ENCODE data around the gene ANO5.

The ANO5 gene

GRCh38 chr11:22180131-22180530 is 12.8 kb upstream of the ANO5 start:
- TF ChIP-seq, protein P1, sequence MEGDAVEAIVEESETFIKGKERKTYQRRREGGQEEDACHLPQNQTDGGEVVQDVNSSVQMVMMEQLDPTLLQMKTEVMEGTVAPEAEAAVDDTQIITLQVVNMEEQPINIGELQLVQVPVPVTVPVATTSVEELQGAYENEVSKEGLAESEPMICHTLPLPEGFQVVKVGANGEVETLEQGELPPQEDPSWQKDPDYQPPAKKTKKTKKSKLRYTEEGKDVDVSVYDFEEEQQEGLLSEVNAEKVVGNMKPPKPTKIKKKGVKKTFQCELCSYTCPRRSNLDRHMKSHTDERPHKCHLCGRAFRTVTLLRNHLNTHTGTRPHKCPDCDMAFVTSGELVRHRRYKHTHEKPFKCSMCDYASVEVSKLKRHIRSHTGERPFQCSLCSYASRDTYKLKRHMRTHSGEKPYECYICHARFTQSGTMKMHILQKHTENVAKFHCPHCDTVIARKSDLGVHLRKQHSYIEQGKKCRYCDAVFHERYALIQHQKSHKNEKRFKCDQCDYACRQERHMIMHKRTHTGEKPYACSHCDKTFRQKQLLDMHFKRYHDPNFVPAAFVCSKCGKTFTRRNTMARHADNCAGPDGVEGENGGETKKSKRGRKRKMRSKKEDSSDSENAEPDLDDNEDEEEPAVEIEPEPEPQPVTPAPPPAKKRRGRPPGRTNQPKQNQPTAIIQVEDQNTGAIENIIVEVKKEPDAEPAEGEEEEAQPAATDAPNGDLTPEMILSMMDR (IDR thresholded peaks at IDR 0.05; ENCODE audit: low read depth, low read length): no peak
- no peak for DNase-seq (ENCODE audit: low read depth, low spot score)
- in situ Hi-C loops (cut with HindIII; ENCODE audit: low sequenced_read_pairs): no loop called here
- no peak overlapping the region for H3K4me3 ChIP-seq (ENCODE audit: low read depth, low read length)

GRCh38 chr11:22189660-22190059 is 3.2 kb upstream of the ANO5 start:
- TF ChIP-seq, protein P1 (IDR thresholded peaks at IDR 0.05; ENCODE audit: low read depth, low read length): no peak
- in situ Hi-C loops (cut with HindIII; ENCODE audit: low sequenced_read_pairs): no loop called here
- DNase-seq (ENCODE audit: low read depth, low spot score): no peak
- H3K4me3 ChIP-seq (ENCODE audit: low read depth, low read length): no peak overlapping the region

DNA sequence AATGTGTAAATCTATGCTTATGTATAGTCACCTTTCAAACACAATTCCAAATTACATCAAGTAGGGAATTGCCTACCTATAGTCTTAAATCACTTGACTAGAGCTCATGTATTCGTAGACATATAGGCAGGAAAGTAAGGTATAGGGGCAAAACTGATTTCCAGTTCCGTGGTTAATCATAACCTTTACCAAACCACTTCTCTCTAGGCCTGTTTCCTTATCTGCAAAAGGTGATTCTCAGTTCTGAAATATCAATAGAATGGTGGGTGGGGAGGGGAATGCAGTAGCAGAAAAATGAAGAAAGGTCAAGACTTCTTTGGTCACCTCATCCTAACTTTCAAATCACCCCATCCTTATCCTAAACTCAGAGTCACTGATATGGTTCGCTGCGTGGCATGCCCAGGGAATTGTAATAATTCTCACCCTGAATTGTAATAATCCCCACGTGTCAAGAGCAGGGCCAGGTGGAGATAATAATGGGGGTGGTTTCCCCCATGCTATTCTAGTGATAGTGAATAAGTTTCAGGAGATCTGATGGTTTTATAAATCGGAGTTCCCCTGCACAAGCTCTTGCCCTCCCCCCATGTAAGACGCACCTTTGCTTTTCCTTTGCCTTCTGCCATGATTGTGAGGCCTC is 1.9 kb upstream of the ANO5 start:
- no peak overlapping the region for H3K4me3 ChIP-seq (ENCODE audit: low read depth, low read length)
- DNase-seq (ENCODE audit: low read depth, low spot score): no peak
- in situ Hi-C loops (cut with HindIII; ENCODE audit: low sequenced_read_pairs): no loop called here
- TF ChIP-seq, protein P1 (IDR thresholded peaks at IDR 0.05; ENCODE audit: low read depth, low read length): no peak

DNA sequence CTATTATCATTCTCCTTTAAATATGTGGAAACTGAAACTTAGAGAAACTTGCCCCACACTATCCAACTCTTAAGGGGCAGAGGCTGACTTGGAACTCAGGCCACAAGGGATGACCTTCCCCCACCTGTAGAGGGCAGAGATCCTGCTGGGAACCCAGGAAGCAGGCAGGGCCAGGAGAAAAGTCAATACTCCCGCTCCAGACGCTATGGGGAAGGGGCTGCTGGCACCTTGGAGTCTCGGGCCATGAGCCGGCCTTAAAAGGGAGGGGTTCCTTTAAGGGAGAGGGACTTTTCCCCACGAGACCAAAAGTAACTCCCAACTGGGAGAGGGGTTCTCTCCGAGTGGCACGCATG is 620 bp upstream of the ANO5 start:
- H3K4me3 ChIP-seq (ENCODE audit: low read depth, low read length): peak overlapping the region; percentile 38
- in situ Hi-C loops (cut with HindIII; ENCODE audit: low sequenced_read_pairs): no loop called here
- TF ChIP-seq, protein P1 (IDR thresholded peaks at IDR 0.05; ENCODE audit: low read depth, low read length): no peak
- DNase-seq (ENCODE audit: low read depth, low spot score): no peak

- H3K4me3 ChIP-seq (ENCODE audit: low read depth, low read length): peak overlapping the region; percentile 38
- no peak for DNase-seq (ENCODE audit: low read depth, low spot score)
- TF ChIP-seq, protein P1 (IDR thresholded peaks at IDR 0.05; ENCODE audit: low read depth, low read length): no peak
- in situ Hi-C loops (cut with HindIII; ENCODE audit: low sequenced_read_pairs): no loop called here
These were observed 615 bp downstream of the ANO5 start for GRCh38 chr11:22193348-22194051.

DNA sequence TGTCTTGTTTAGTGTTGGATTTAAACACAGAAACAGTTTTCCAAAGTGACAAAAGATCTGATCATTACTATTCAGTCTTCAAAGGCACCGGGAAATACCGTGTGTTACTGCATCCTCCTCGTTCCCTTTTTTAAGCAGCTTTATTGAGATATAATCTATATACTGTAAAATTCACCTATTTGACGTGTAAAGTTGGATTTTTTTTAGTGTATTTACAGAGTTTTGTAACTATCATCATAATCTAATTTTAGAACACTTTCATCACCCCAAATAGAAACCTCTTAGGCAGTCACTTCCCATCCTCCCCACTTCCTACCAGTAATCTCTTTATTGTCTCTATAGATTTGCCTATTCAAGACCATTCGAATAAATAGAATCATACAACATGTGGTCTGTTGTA is 1.4 kb downstream of the ANO5 start:
- no peak for DNase-seq (ENCODE audit: low read depth, low spot score)
- TF ChIP-seq, protein P1 (IDR thresholded peaks at IDR 0.05; ENCODE audit: low read depth, low read length): no peak
- no peak overlapping the region for H3K4me3 ChIP-seq (ENCODE audit: low read depth, low read length)
- in situ Hi-C loops (cut with HindIII; ENCODE audit: low sequenced_read_pairs): no loop called here
